ENCODE results near the gene HABP4.

The HABP4 gene

DNA sequence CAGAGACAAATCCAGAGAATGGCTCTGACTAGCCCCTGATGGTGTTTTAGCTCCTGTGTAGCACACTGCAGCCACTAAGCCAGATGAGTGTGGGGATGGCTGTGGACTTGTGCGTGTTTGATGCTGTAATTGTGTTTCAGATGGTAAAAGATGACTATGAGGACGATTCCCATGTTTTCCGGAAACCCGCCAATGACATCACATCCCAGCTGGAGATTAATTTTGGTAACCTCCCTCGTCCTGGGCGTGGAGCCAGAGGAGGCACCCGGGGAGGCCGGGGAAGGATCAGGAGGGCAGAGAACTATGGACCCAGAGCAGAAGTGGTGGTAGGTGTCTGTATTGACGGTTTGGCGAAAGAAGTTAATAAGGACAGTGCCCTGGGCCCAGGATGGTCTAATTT is 38.0 kb downstream of the HABP4 start:
- Histone ChIP-seq H3K9me3 (replicated peaks in 1 of 11) (no peaks in the 10 kb centered on the region), H4K20me1 (no peaks in the 10 kb centered on the region), H3K27ac (no peak overlapping the region), H3K4me2 (no peak overlapping the region), H3K36me3 (peaks cover 0 to 61% (median 23%) of the 10 kb centered on the region in 11 experiments; a peak in 12 of 22 replicates), H3K9ac (no peak overlapping the region), H3K27me3 (no peaks in the 10 kb centered on the region), H3K4me3 (no peak overlapping the region), H3K4me1 (peaks cover 0 to 11% (median 0%) of the 10 kb centered on the region in 10 experiments; a peak in 3 of 20 replicates)
- TF ChIP-seq Cebpa-rat (IDR thresholded peaks at IDR 0.05): no peak

DNA sequence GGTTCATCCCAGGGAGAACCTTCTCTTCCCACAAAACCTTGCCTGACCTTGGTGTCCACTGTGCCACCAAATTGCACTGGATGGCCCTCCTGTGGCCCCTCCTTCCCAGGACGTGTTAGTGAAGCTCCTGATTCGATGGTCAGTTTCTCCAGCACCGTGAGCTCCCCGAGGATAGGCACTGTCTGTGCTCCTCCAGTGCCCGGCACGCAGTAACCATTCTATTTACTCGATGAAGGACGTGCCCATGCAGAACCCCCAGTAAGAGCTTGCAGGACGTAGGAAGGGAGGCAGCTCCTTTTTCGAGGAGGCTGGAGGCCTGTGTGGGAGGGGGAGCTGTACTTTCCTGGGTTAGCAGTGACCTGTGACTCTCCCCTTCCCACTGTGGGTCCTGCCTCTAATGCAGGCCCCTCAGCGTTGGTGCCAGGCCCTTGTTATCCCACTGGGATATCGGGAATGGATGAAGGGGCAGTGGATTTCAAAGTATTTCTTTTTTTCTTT is 39.6 kb downstream of the HABP4 start:
- no peaks in the 10 kb centered on the region for H3K27me3 ChIP-seq
- no peak overlapping the region for H3K4me2 ChIP-seq
- H3K9me3 ChIP-seq (replicated peaks in 1 of 11): no peaks in the 10 kb centered on the region
- peaks cover 0 to 9% (median 0%) of the 10 kb centered on the region in 10 experiments; a peak in 3 of 20 replicates for H3K4me1 ChIP-seq
- no peak overlapping the region for H3K4me3 ChIP-seq
- TF ChIP-seq Cebpa-rat (IDR thresholded peaks at IDR 0.05): no peak
- H3K9ac ChIP-seq: no peak overlapping the region; a peak in 1 of 22 replicates
- peaks cover 0 to 61% (median 23%) of the 10 kb centered on the region in 11 experiments; a peak in 12 of 22 replicates for H3K36me3 ChIP-seq
- no peaks in the 10 kb centered on the region for H4K20me1 ChIP-seq
- H3K27ac ChIP-seq: no peak overlapping the region

GRCh38 chr9:96490534-96491078 is 40.6 kb downstream of the HABP4 start:
- TF ChIP-seq Cebpa-rat (IDR thresholded peaks at IDR 0.05): no peak
- no peak overlapping the region for H3K4me2 ChIP-seq
- H3K27ac ChIP-seq: no peak overlapping the region
- H3K4me3 ChIP-seq: no peak overlapping the region
- H3K9me3 ChIP-seq (replicated peaks in 1 of 11): no peaks in the 10 kb centered on the region
- H3K4me1 ChIP-seq: peaks cover 0 to 4% (median 0%) of the 10 kb centered on the region in 10 experiments; a peak in 1 of 20 replicates
- H3K27me3 ChIP-seq: no peaks in the 10 kb centered on the region
- no peaks in the 10 kb centered on the region for H4K20me1 ChIP-seq
- no peak overlapping the region for H3K9ac ChIP-seq
- H3K36me3 ChIP-seq: peaks cover 0 to 56% (median 23%) of the 10 kb centered on the region in 11 experiments; a peak in 12 of 22 replicates

- Histone ChIP-seq H3K4me3 (no peak overlapping the region), H3K9me3 (replicated peaks in 1 of 11) (no peaks in the 10 kb centered on the region), H3K27ac (no peak overlapping the region), H3K4me2 (no peak overlapping the region), H3K36me3 (peaks cover 0 to 51% (median 21%) of the 10 kb centered on the region in 11 experiments; a peak in 12 of 22 replicates), H4K20me1 (no peaks in the 10 kb centered on the region), H3K4me1 (peaks cover 0 to 4% (median 0%) of the 10 kb centered on the region in 10 experiments; a peak in 1 of 20 replicates), H3K27me3 (no peaks in the 10 kb centered on the region), H3K9ac (no peak overlapping the region)
- no peak for TF ChIP-seq Cebpa-rat (IDR thresholded peaks at IDR 0.05)
Measured at GRCh38 chr9:96491079-96491879, 41.3 kb downstream of the HABP4 start.

DNA sequence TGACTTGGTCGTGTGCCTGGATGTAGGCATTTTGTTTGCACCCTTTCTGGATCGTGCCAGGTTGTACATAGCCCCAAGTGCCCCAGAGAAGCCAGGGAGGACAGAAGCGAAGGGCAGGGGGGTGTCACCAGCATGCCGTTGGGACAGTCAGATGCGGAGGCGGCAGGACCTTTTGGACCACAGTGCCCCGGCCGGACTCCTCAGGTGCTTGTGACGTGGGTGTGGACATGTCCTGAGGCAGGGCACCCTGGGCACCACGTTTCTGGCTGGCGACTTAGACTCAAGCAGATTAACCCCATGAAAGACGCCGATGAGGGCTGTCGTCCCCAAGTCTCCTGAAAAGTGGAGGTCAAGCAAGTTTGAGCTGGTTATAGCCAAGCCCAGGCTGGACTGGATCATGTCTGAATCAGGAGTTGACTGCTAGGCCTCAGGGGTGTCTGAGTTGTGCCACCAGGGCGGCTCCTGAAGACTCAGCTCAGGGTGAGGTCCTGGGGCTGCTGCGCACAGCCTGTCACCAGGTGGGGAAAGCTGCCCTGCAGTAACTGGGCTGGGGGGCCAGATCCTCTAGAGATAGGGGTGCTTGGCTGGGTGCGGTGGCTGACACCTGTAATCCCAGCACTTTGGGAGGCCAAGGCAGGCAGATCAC is 42.0 kb downstream of the HABP4 start:
- Histone ChIP-seq H3K4me2 (no peak overlapping the region), H3K27ac (no peak overlapping the region), H3K27me3 (no peaks in the 10 kb centered on the region), H3K4me1 (no peaks in the 10 kb centered on the region), H3K9ac (no peak overlapping the region), H4K20me1 (no peaks in the 10 kb centered on the region; a peak in 1 of 22 replicates), H3K9me3 (replicated peaks in 1 of 11) (no peaks in the 10 kb centered on the region), H3K36me3 (peaks cover 0 to 47% (median 14%) of the 10 kb centered on the region in 11 experiments; a peak in 11 of 22 replicates), H3K4me3 (no peak overlapping the region)
- TF ChIP-seq Cebpa-rat (IDR thresholded peaks at IDR 0.05): no peak

DNA sequence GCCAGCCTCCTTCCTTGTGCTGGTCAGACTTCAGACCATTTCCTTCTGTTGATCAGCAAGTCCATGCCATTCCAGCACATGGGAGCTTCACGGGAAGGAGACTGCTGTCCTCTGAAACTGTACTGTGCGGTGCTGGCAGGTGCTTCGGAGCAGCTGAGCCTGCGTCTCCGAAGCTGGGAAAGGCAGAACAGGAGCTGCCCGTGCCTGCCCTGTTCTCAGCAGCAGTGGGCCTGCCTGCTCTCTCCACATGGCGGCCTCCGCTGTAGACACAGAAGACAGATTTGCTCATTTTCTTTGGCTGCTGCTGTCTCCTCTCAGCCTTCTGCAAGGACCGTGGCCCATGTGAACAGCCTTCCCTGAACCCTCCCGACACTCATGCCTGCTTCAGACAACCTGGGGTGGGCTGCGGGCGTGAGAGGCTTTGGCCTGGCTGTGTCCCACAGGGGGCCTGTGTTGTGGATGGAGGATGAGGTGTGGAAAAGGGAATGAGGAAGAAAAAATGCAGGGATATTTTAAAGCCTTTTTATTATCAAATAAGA is 43.1 kb downstream of the HABP4 start:
- Histone ChIP-seq H3K36me3 (peaks cover 0 to 42% (median 9%) of the 10 kb centered on the region in 11 experiments; a peak in 11 of 22 replicates), H4K20me1 (no peaks in the 10 kb centered on the region; a peak in 1 of 22 replicates), H3K9ac (no peak overlapping the region), H3K4me3 (no peak overlapping the region), H3K4me1 (no peaks in the 10 kb centered on the region), H3K27me3 (no peaks in the 10 kb centered on the region), H3K4me2 (no peak overlapping the region), H3K9me3 (replicated peaks in 1 of 11) (no peaks in the 10 kb centered on the region), H3K27ac (no peak overlapping the region)
- no peak for TF ChIP-seq Cebpa-rat (IDR thresholded peaks at IDR 0.05)

DNA sequence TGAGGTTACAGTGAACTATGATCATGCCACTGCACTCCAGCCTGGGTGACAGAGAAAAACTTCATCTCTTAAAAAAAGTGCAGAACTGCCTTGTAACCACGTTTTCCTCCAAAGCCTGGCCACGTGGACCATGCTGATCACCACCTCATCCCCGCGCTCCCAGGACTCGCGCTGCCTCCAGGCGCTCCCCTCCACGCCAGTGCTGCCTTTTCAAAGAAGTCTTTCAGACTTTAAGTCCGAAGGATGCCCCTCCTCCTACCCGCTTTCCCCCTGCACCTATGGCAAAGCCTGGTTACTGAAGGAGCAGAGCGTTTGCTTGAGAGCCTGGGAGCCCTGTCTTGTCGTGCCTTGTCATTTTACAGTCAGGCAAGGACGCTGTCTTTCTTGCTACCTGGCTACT is 43.8 kb downstream of the HABP4 start:
- Histone ChIP-seq H3K9me3 (replicated peaks in 1 of 11) (no peaks in the 10 kb centered on the region), H3K4me3 (no peak overlapping the region), H3K27me3 (no peaks in the 10 kb centered on the region), H3K4me2 (no peak overlapping the region), H4K20me1 (no peaks in the 10 kb centered on the region; a peak in 1 of 22 replicates), H3K27ac (no peak overlapping the region), H3K9ac (no peak overlapping the region), H3K4me1 (peaks cover 0 to 3% (median under 1%) of the 10 kb centered on the region in 10 experiments; a peak in 5 of 20 replicates), H3K36me3 (peaks cover 0 to 35% (median 2%) of the 10 kb centered on the region in 11 experiments; a peak in 9 of 22 replicates)
- TF ChIP-seq Cebpa-rat (IDR thresholded peaks at IDR 0.05): no peak

- no peak overlapping the region for H3K27ac ChIP-seq
- H3K9ac ChIP-seq: no peak overlapping the region
- no peak overlapping the region for H3K4me2 ChIP-seq
- no peak for TF ChIP-seq Cebpa-rat (IDR thresholded peaks at IDR 0.05)
- H3K4me1 ChIP-seq: peaks cover 0 to 8% (median 2%) of the 10 kb centered on the region in 10 experiments; a peak in 5 of 20 replicates
- H3K27me3 ChIP-seq: no peaks in the 10 kb centered on the region
- H3K4me3 ChIP-seq: no peak overlapping the region
- H3K36me3 ChIP-seq: peaks cover 0 to 30% (median 0%) of the 10 kb centered on the region in 11 experiments; a peak in 9 of 22 replicates
- H3K9me3 ChIP-seq (replicated peaks in 1 of 11): no peaks in the 10 kb centered on the region
- no peaks in the 10 kb centered on the region; a peak in 1 of 22 replicates for H4K20me1 ChIP-seq
Measured at GRCh38 chr9:96494215-96494800, 44.3 kb downstream of the HABP4 start.
